GM19468 (cell line): ENCODE data around the gene UBXN1.
"Not testable (repeated sequence)": the region's sequence is repeated elsewhere in the genome, so short reads cannot be mapped to it uniquely, and the experiment has no call there.

Experiments
- ATAC-seq: cut with Tn5 transposase; IDR thresholded peaks from one replicate; pipeline ENCODE4 v1.9.1; 2021; ENCODE audit warnings: mild to moderate bottlenecking, moderate library complexity, moderate number of reproducible peaks; ENCODE audit not compliant: unreplicated experiment; ENCODE audit errors: extremely low read depth

UBXN1 gene

DNA sequence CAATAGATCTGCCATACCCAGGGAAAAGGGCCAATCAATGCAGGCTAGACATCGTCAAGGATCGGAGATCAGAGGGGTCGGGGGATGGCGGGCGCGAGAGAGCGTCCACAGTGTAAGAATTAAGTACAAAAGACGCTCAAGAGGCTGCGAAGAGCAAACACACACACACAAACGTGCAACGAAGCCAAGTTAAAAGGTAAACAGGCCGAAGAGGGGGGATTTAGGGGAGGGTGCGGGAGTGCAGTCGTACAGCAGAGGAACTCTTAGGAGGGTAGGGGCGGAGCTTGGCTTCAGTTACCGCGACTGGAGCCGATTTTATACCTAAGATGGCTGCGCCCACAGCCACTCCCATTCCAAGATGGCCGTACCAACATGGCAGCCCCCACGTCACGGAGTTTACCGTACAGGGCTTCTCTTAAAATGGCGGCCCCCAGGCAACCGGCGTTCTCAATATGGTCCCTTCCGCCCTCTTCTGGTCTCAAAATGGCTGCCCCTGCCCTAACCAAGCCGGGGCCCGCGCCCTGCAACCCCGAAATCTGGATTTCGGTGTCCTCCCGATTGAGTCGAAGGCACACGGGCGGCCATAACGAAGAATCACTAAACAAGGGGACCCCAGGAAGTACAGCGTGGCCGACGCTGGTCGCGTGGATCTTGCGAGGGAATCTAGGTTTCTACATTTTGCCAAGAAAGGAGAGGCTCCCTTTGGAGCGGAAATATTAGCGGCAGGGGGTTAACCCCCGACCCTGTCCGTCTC, 30.6 kb upstream of the UBXN1 start:
- ATAC-seq, result no peak

DNA sequence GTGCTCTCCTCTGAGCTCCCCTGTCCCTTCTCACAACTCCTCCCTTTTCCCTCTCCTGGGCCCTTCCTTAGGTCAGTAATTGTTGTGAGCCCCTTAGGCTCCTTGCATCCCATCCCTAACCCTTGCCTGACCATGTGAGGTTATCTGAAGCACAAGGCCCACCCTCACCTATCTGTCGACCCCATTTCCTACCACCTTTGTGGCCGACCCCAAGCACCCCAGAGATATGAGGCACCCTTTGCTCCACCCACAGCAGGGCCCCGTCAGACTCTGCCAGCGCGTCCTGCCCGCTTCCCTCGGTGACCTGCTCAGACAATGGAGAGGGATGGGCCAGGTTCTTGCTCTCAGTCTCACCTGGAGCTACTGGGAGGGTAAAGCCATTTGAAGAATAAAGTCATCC, 29.9 kb upstream of the UBXN1 start:
- no peak for ATAC-seq

DNA sequence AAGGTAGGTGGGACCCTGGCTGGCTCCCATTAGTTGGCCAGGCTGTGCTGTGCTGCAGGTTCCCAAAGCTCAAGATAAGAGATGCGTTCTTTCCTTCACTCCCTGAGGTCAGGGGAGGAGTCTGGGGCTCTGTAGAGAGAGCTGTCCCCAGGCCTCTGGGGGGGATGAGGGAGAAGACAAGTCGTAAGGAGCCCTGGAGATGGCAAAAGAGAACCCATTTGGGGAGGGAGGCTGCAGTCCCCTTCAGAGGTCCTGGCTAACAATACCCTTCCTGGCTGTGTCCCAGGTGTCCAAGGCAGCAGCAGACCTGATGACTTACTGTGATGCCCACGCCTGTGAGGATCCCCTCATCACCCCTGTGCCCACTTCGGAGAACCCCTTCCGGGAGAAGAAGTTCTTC, 29.5 kb upstream of the UBXN1 start:
- no peak for ATAC-seq

- ATAC-seq, result no peak
Measured at GRCh38 chr11:62707277-62707861, 28.5 kb upstream of the UBXN1 start, which contains the start of the genes BSCL2 and GNG3. Gene BSCL2 (minus strand): TSS chr11:62707424. CDS start chr11:62707195, 229 bp downstream. Gene GNG3 (plus strand): TSS chr11:62707676. CDS start chr11:62708296, 620 bp downstream.

DNA sequence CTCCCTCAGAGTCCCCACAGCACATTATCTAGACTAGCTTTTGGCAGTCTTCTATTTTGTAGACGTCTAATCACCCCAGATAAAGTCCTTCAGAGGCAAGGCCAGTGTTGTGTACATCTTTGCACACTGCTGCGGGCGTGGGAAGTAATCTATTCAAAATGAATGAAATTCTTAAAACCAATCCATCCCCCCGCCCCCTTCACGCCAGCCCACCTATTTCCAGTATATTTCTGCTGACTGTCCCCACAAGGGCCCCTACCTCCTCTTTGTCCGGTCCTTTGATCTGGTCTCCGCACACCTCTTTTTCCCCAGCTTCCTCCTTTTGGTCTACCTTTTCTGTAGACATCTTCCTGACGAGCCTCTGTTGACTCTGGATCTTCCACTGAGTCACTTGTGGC, 28.0 kb upstream of the UBXN1 start:
- no peak for ATAC-seq

DNA sequence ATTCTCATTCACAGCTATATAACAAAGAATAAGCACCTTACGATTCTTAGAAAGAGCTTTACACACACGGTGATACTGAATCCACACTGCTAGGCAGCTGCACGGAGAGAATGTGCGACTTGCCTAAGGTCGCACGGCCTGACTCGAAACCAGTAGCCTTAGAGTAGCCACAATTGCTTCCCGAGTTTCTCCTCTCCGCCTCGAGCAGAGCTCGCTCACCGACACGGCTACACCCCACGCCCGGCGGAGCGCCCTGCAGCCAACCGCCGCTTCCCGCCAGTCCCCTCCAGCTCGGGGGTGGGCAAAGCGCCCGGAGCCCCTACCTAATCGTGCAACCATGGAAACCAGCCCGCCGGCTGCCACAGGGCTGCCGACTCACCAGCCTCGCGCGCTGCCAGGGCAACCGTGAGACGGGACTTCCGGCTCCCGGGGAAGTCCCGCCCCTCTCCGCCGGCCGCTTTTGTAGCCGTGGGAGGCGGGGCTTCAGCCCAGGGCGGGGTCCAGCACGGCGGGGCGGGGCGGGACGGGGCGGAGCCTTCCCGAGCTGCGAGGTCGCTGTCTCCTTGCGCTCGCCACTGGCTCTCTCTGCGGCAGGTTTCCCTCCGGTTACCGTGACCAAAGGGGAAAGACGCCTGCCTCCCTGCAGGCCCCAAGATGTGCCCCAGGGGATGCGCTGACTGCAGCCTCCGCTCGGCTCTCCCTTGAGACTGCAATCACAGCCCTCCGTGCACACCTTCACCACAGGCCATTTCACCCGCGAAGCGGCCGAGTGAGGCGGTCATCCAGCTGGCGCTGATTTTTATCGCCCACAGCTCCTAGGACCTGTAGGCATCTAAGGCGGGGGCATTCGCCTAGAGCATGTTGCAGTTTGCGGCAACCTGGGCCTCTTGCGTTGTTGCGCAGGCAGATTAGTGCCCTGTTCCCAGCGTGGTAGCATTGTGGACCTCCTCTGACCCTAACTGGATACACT, 27.3 kb upstream of the UBXN1 start:
- no peak for ATAC-seq

- no peak for ATAC-seq
Measured at GRCh38 chr11:62705413-62705812, 26.5 kb upstream of the UBXN1 start.

GRCh38 chr11:62703921-62704320, 25.0 kb upstream of the UBXN1 start:
- not testable (repeated sequence) for ATAC-seq

GRCh38 chr11:62702246-62702645, 23.4 kb upstream of the UBXN1 start:
- no peak for ATAC-seq

- no peak for ATAC-seq
Measured at GRCh38 chr11:62694455-62695167, 15.7 kb upstream of the UBXN1 start.

DNA sequence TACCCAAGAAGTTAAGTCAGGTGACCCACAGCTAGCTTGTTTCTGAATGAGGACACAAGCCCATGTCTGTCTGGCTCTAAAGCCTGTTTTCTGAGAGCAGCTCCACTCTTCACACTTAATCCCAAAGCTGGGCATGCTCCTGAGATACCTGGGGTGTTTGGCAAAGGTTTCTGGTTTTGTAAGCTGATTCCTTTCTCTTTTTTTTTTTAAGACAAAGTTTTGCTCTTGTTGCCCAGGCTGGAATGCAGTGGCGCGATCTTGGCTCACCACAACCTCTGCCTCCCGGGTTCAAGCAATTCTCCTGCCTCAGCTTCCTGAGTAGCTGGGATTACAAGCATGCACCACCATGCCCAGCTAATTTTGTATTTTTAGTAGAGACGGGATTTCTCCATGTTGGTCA, 14.8 kb upstream of the UBXN1 start:
- ATAC-seq, result not testable (repeated sequence)

GRCh38 chr11:62689421-62690183, 10.7 kb upstream of the UBXN1 start, which contains the start of gene LRRN4CL:
Gene LRRN4CL (minus strand): TSS chr11:62689530. CDS start chr11:62688508, 1,022 bp downstream.
- ATAC-seq, result no peak

GRCh38 chr11:62688491-62688890, 9.6 kb upstream of the UBXN1 start:
- no peak for ATAC-seq

DNA sequence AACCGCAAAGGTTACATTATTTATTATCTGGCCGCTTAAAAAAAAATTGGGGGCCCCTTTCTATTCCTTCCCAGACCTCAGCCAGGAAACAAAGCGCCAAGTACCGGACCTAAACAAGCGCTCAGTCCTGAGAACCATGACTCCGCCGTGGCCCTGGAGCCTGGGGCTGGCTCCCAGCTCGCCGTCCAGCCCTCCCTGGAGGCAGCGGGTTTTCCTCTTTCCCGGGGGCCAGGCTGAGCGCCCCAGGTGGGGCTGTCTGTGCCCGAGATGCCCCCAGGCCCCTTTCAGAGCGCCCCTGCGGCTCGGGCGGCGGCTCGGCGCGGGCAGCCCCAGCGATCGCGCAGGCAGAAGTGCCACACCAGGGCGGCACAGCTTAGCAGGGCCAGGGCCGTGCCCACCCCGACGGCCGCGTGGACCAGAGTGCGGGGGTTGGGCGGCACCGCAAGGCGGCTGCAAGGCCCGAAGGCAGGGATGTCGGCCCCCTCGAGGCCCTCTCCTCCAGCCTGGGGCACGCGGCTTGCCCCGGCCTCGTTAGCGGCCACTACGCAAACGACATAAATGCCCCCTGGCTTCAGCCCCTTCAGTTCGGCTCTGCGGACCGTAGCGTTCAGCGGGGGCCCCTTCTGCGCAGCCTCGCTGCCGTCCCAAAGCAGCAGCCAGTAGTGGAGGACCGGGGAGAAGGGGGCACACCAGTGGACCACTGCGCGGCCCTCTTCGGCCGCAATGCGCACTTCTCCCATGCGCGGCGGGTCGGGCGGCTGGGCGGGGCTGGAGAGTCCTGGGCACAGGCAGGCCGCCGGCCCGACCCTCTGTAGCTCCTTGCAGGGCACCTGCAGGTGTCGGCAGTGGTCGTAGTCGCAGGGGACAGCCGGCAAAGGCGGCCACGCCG, 8.9 kb upstream of the UBXN1 start:
- ATAC-seq, result no peak

- no peak for ATAC-seq
Measured at GRCh38 chr11:62682518-62682917, 3.6 kb upstream of the UBXN1 start.

GRCh38 chr11:62680825-62681240, 2.0 kb upstream of the UBXN1 start:
- ATAC-seq, result no peak

DNA sequence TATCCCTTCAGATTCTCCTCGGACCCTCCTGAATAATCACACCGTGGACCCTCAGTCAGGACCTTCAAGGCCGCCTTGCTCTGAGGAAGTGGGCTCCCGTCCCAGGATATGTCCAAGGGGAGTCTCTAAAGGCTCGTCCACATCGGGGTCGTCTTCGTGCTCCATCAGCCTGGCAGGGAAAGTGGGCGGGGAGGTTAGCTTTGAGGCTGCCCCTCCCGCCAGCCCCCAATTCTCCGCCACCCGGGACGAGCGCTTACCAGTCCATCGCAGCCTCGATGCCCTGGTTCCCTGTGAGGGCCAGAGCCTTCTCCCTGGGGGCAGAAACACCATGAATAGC, 472 bp downstream of the UBXN1 start:
- ATAC-seq, result no peak

- no peak for ATAC-seq
Measured at GRCh38 chr11:62677714-62678113, 1.2 kb downstream of the UBXN1 start.
